Coronary artery (tissue), 2 donors: ENCODE results near the gene SEMA3F.

Experiments
- DNase-seq: peaks from one replicate; pipeline ENCODE4 v3.0.0-alpha.2; 2017; ENCODE audit warnings: low spot score
- H3K27ac ChIP-seq, 2 donors: fragments of 200-600 bp; sonication (generic); one replicate each; pipeline ENCODE4 v1.5.1; 2016 to 2019
- H3K4me3 ChIP-seq: fragments of 200-600 bp; sonication (generic); 2 replicates; pipeline ENCODE4 v1.5.1; 2016; ENCODE audit warnings: mild to moderate bottlenecking, moderate library complexity
- CTCF ChIP-seq: fragments of 200-600 bp; sonication (generic); IDR thresholded peaks from one replicate; pipeline ENCODE4 v1.5.1; 2019; ENCODE audit warnings: antibody characterized with exemption

Gene SEMA3F

GRCh38 chr3:50220109-50220508, 65.0 kb downstream of the SEMA3F start:
- no peak for TF ChIP-seq CTCF
- H3K27ac ChIP-seq, result no peak overlapping the region
- no peak for DNase-seq

GRCh38 chr3:50221051-50221410, 65.9 kb downstream of the SEMA3F start:
- no peak overlapping the region for H3K27ac ChIP-seq
- TF ChIP-seq CTCF, result no peak
- H3K4me3 ChIP-seq, result no peak overlapping the region
- no peak for DNase-seq

More at GRCh38 chr3:50220109-50220508, 65.0 kb downstream of the SEMA3F start:
- no peak overlapping the region for H3K4me3 ChIP-seq

GRCh38 chr3:50221411-50222168, 66.5 kb downstream of the SEMA3F start:
- no peak for DNase-seq
- Histone ChIP-seq H3K4me3 (no peak overlapping the region), H3K27ac (no peak overlapping the region)
- no peak for TF ChIP-seq CTCF

- no peak overlapping the region for H3K27ac ChIP-seq
- H3K4me3 ChIP-seq, result no peak overlapping the region
- DNase-seq, result no peak
- TF ChIP-seq CTCF, result no peak
These were observed 67.0 kb downstream of the SEMA3F start for GRCh38 chr3:50222169-50222528.

GRCh38 chr3:50224639-50225038, 69.5 kb downstream of the SEMA3F start:
- Histone ChIP-seq H3K27ac (no peak overlapping the region), H3K4me3 (no peak overlapping the region)
- no peak for TF ChIP-seq CTCF
- DNase-seq, result no peak

GRCh38 chr3:50226888-50227389, 71.8 kb downstream of the SEMA3F start:
- Histone ChIP-seq H3K27ac (peak overlapping the region; percentile 67 to 77), H3K4me3 (peak overlapping the region; percentile 87)
- DNase-seq, result peak; percentile 78
- no peak for TF ChIP-seq CTCF
